ENCODE results near the gene CLEC11A. TPM values are rescaled to one million over a fixed set of nuclear protein-coding genes. Genes with fewer than 3 reads are reported as not detected.

Gene CLEC11A
- total RNA-seq, 2 experiments from 2014 or later = 2.0 to 4.5 TPM

Other genes with a start within 250 kb of the CLEC11A start
- 44.4 and 45.2 TPM in 2 replicates for gene EMC10, start 246.9 kb upstream of the CLEC11A start, total RNA-seq (2014; rRNA removed; shearing (Covaris generic))
- gene EMC10, start 246.9 kb upstream of the CLEC11A start, total RNA-seq (2022) = 37.5 and 39.1 TPM in 2 replicates
- 0.63 and 0.85 TPM in 2 replicates for gene GARIN5A, start 246.5 kb upstream of the CLEC11A start, total RNA-seq (2014; rRNA removed; shearing (Covaris generic))
- gene GARIN5A, start 246.5 kb upstream of the CLEC11A start, total RNA-seq (2022) = 0.59 and 1.00 TPM in 2 replicates
- gene JOSD2, start 212.2 kb upstream of the CLEC11A start, total RNA-seq (2014; rRNA removed; shearing (Covaris generic)) = 10.6 and 13.0 TPM in 2 replicates
- gene JOSD2, start 212.2 kb upstream of the CLEC11A start, total RNA-seq (2022) = 15.9 and 17.8 TPM in 2 replicates
- gene ASPDH, start 209.5 kb upstream of the CLEC11A start, total RNA-seq (2014; rRNA removed; shearing (Covaris generic)) = not detected in 2 replicates
- not detected in 2 replicates for gene ASPDH, start 209.5 kb upstream of the CLEC11A start, total RNA-seq (2022)
- gene LRRC4B, start 154.9 kb upstream of the CLEC11A start, total RNA-seq (2014; rRNA removed; shearing (Covaris generic)) = not detected in 2 replicates
- 0.29 TPM in 1 of 2 replicates, not detected in the other for gene LRRC4B, start 154.9 kb upstream of the CLEC11A start, total RNA-seq (2022)
- 0.16 TPM in 1 of 2 replicates, not detected in the other for gene SYT3, start 83.5 kb upstream of the CLEC11A start, total RNA-seq (2014; rRNA removed; shearing (Covaris generic))
- 0.17 and 0.33 TPM in 2 replicates for gene SYT3, start 83.5 kb upstream of the CLEC11A start, total RNA-seq (2022)
- 15.2 and 20.0 TPM in 2 replicates for gene C19orf81, start 73.9 kb upstream of the CLEC11A start, total RNA-seq (2014; rRNA removed; shearing (Covaris generic))
- 11.4 and 14.2 TPM in 2 replicates for gene C19orf81, start 73.9 kb upstream of the CLEC11A start, total RNA-seq (2022)
- 0.03 TPM in 2 replicates for gene SHANK1, start 3.6 kb upstream of the CLEC11A start, total RNA-seq (2014; rRNA removed; shearing (Covaris generic))
- 10.7 and 13.1 TPM in 2 replicates for gene SHANK1, start 3.6 kb upstream of the CLEC11A start, total RNA-seq (2022)
- gene GPR32, start 47.1 kb downstream of the CLEC11A start, total RNA-seq (2014; rRNA removed; shearing (Covaris generic)) = not detected in 2 replicates
- gene GPR32, start 47.1 kb downstream of the CLEC11A start, total RNA-seq (2022) = not detected in 2 replicates
- not detected in 2 replicates for gene ACP4, start 67.1 kb downstream of the CLEC11A start, total RNA-seq (2014; rRNA removed; shearing (Covaris generic))
- not detected in 2 replicates for gene ACP4, start 67.1 kb downstream of the CLEC11A start, total RNA-seq (2022)
- not detected in 2 replicates for gene KLK1, start 100.4 kb downstream of the CLEC11A start, total RNA-seq (2014; rRNA removed; shearing (Covaris generic))
- 3.4 and 5.1 TPM in 2 replicates for gene KLK1, start 100.4 kb downstream of the CLEC11A start, total RNA-seq (2022)
- gene KLK15, start 110.2 kb downstream of the CLEC11A start, total RNA-seq (2014; rRNA removed; shearing (Covaris generic)) = not detected in 2 replicates
- gene KLK15, start 110.2 kb downstream of the CLEC11A start, total RNA-seq (2022) = not detected in 2 replicates
- not detected in 2 replicates for gene KLK3, start 131.6 kb downstream of the CLEC11A start, total RNA-seq (2014; rRNA removed; shearing (Covaris generic))
- gene KLK3, start 131.6 kb downstream of the CLEC11A start, total RNA-seq (2022) = not detected in 2 replicates
- not detected in 2 replicates for gene KLK2, start 150.1 kb downstream of the CLEC11A start, total RNA-seq (2014; rRNA removed; shearing (Covaris generic))
- not detected in 2 replicates for gene KLK2, start 150.1 kb downstream of the CLEC11A start, total RNA-seq (2022)
- not detected in 2 replicates for gene KLK4, start 188.0 kb downstream of the CLEC11A start, total RNA-seq (2014; rRNA removed; shearing (Covaris generic))
- gene KLK4, start 188.0 kb downstream of the CLEC11A start, total RNA-seq (2022) = not detected in 2 replicates
- not detected in 2 replicates for gene KLK5, start 229.7 kb downstream of the CLEC11A start, total RNA-seq (2014; rRNA removed; shearing (Covaris generic))
- not detected in 2 replicates for gene KLK5, start 229.7 kb downstream of the CLEC11A start, total RNA-seq (2022)
- not detected in 2 replicates for gene KLK6, start 246.2 kb downstream of the CLEC11A start, total RNA-seq (2014; rRNA removed; shearing (Covaris generic))
- not detected in 2 replicates for gene KLK6, start 246.2 kb downstream of the CLEC11A start, total RNA-seq (2022)

Data from OCI-LY7 (cell line).